Measurements from ENCODE around the gene SYCE1L.

DNA sequence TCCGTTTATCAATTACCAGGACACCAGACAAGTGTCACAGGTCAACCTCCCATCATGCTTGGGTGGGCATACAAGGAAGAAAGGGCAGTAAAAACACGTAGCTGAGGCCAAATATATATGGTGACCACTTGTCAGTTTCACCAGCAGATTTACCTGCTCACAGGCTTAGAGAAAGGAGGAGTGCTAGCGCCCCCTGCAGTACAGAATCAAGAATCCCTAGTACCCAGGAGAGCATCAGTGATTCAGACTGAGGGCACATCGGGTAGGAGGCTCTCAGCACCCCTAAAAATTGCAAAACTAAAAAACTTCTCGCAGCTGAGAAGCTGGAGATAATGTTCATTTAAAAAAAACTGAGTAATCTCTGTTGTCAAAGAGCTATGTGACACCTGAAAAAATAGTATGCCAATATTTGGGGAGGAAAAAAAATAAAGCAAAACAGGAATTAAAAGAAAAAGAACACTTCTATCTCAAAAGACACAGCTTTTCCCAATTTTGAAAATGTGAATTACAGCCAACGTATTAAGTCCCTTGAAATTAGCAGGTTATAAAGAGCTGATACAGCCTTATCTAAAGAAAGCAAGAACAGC lies 29.5 kb upstream of the SYCE1L start:
- TF ChIP-seq EZH2 (IDR thresholded peaks at IDR 0.05; ENCODE audit: borderline replicate concordance, low read length): no peak
- TF ChIP-seq, protein P1, sequence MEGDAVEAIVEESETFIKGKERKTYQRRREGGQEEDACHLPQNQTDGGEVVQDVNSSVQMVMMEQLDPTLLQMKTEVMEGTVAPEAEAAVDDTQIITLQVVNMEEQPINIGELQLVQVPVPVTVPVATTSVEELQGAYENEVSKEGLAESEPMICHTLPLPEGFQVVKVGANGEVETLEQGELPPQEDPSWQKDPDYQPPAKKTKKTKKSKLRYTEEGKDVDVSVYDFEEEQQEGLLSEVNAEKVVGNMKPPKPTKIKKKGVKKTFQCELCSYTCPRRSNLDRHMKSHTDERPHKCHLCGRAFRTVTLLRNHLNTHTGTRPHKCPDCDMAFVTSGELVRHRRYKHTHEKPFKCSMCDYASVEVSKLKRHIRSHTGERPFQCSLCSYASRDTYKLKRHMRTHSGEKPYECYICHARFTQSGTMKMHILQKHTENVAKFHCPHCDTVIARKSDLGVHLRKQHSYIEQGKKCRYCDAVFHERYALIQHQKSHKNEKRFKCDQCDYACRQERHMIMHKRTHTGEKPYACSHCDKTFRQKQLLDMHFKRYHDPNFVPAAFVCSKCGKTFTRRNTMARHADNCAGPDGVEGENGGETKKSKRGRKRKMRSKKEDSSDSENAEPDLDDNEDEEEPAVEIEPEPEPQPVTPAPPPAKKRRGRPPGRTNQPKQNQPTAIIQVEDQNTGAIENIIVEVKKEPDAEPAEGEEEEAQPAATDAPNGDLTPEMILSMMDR (IDR thresholded peaks at IDR 0.05; ENCODE audit: low read length): peak; percentile 83

Data from OCI-LY1 (cell line).